Measurements from ENCODE around the gene BCL2. TPM values are rescaled to one million over a fixed set of nuclear protein-coding genes. Genes with fewer than 3 reads are reported as not detected.
"Not testable (repeated sequence)": the region's sequence is repeated elsewhere in the genome, so short reads cannot be mapped to it uniquely, and the experiment has no call there.

The BCL2 gene
- total RNA-seq, 1 donor from 2014 or later = 16.5 TPM

DNA sequence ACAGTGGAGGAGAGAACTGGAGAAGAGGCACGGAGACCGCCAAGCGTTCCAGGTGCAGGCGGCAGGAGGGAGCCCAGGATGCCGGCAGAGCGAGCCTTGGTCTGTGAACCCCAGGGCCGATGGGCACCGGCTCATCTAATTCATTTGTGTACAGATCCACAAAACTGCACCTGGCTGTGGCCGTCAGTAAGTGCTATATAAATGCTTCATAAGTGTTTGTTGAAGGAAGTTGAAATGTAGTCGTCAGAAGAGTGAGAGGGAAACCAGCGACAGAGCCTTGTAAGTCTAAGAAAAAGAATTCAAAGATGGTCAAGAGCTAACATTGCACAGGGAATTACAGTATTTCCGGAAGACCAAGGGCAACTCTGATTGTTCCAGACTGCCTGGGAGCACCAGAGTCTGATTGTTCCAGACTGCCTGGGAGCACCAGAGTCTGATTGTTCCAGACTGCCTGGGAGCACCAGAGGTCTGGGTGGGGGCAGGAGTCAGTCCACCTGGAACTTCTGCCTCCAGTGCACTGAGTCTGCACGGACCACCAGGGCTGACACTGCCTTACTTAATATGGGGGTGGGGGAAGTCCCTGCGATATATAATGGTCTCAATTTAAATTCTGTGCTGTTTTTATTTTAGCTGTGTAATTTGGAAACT, 112.3 kb downstream of the BCL2 start:
- H3K27me3 Mint-ChIP-seq = no peaks in the 10 kb centered on the region
- DNase-seq (ENCODE audit: extremely low spot score, unreplicated experiment) = no peak
- peaks cover 5% of the 10 kb centered on the region for H3K4me1 Mint-ChIP-seq (ENCODE audit: unreplicated experiment)
- H3K36me3 Mint-ChIP-seq = no peaks in the 10 kb centered on the region
- H3K9me3 Mint-ChIP-seq = no peaks in the 10 kb centered on the region
- TF ChIP-seq CTCF (conservative IDR thresholded peaks at IDR 0.05) = no peak
- no peak overlapping the region for H3K27ac Mint-ChIP-seq
- no peak overlapping the region for H3K4me3 Mint-ChIP-seq

DNA sequence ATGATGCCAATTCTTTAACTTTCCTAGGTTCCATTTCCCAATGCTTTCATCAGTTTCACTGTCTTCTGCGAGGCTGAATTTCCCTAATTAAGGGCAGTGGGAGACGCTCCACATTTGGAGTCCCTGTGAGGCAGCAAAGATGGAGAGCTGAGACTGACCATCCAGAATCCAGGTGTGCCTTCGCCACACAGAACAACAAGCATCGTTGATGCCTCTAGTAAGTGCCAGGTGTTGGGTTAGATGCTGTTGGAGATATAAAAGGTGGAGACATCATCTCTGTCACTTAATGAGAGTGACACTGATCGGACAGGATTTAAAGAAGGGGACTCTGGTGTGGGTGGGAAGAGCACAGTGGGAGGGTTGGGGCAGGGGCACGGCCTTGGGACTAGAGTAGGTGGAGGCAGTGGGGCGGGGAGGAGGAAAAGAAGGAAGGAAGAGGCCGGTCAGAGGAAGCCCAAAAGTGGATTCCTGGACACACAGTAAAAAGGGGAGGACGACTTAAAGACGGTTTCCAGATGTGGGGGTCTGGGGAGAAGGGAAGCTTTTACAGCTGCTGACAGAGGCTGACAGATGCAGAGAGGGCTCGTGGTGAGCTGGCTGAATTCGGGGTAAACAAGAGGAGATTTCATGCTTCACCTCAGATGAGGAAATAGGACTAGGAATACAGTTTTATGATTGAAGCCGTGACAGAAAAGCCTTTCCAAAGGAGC, 113.0 kb downstream of the BCL2 start:
- no peak overlapping the region for H3K27ac Mint-ChIP-seq
- no peak overlapping the region for H3K4me3 Mint-ChIP-seq
- no peaks in the 10 kb centered on the region for H3K27me3 Mint-ChIP-seq
- H3K36me3 Mint-ChIP-seq = no peaks in the 10 kb centered on the region
- H3K9me3 Mint-ChIP-seq = no peaks in the 10 kb centered on the region
- no peak for TF ChIP-seq CTCF (conservative IDR thresholded peaks at IDR 0.05)
- peaks cover 6% of the 10 kb centered on the region for H3K4me1 Mint-ChIP-seq (ENCODE audit: unreplicated experiment)
- DNase-seq (ENCODE audit: extremely low spot score, unreplicated experiment) = no peak

DNA sequence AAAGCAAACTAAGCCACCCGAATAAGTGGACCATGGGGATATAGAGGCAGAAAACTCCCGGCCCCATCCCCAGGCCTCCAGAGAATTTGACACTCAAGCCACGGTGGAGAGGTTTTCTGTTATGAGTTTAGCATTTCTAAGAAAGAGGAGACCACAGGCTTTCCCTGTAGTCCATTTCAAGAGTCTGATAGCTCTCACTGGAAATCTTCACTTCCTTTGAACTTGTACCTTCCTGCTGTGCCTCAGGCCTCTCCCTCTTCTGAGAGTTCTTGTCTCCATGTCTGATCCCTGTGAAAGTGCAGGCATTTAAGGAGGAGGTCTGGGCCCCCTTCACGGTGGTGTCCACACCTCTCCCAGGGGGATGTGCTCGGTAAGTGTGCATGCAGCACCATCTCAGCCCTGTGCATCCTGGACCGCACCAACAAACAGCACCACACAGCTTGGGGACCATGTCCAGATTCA, 113.7 kb downstream of the BCL2 start:
- Mint-ChIP-seq H3K27me3 (no peaks in the 10 kb centered on the region), H3K27ac (no peak overlapping the region), H3K4me3 (no peak overlapping the region), H3K36me3 (no peaks in the 10 kb centered on the region), H3K9me3 (no peaks in the 10 kb centered on the region), H3K4me1 (ENCODE audit: unreplicated experiment) (peaks cover 6% of the 10 kb centered on the region)
- no peak for DNase-seq (ENCODE audit: extremely low spot score, unreplicated experiment)
- no peak for TF ChIP-seq CTCF (conservative IDR thresholded peaks at IDR 0.05)

DNA sequence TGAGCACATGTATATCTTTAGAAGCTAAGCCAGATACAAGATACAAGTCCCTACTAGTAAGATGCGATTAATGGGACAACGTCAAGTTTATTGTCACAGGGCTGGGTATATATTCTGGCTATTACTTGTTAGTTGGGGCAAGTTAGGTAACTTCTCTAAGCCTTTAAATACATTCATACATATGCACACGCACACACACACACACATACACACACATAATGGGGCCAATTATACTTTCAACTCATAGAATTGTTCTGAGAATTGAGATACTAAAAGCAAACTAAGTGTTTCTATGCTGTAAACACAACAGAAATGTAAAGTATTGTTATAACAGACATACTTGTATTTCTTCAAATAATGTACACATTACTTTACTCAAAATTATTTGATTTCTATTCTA, 116.1 kb downstream of the BCL2 start:
- no peaks in the 10 kb centered on the region for H3K36me3 Mint-ChIP-seq
- H3K27me3 Mint-ChIP-seq = no peaks in the 10 kb centered on the region
- H3K4me1 Mint-ChIP-seq (ENCODE audit: unreplicated experiment) = peaks cover 6% of the 10 kb centered on the region
- H3K9me3 Mint-ChIP-seq = no peaks in the 10 kb centered on the region
- TF ChIP-seq CTCF (conservative IDR thresholded peaks at IDR 0.05) = no peak
- no peak for DNase-seq (ENCODE audit: extremely low spot score, unreplicated experiment)
- no peak overlapping the region for H3K4me3 Mint-ChIP-seq
- H3K27ac Mint-ChIP-seq = no peak overlapping the region

DNA sequence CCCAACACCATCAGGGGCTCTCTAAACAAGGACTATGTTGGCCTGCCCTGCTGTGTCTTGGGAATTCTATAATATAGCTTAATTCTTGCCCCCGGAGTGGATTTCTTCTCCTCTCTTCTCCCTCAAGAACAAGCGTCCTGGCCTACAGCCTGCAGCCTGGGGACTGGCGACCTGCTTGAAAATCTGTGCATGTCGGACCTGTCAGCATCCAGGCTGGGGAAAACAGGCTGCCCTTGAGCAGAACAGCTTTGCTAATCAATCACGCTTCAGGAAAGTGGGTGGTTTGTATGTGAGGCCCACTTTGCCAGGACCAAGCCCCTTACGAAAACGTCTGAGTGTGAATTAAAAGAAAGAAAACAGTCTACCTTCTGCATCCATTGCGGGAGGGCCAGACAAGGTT, 116.7 kb downstream of the BCL2 start:
- no peaks in the 10 kb centered on the region for H3K36me3 Mint-ChIP-seq
- no peak for TF ChIP-seq CTCF (conservative IDR thresholded peaks at IDR 0.05)
- H3K27ac Mint-ChIP-seq = no peak overlapping the region
- no peak overlapping the region for H3K4me3 Mint-ChIP-seq
- H3K9me3 Mint-ChIP-seq = no peaks in the 10 kb centered on the region
- no peak for DNase-seq (ENCODE audit: extremely low spot score, unreplicated experiment)
- no peaks in the 10 kb centered on the region for H3K27me3 Mint-ChIP-seq
- peaks cover 6% of the 10 kb centered on the region for H3K4me1 Mint-ChIP-seq (ENCODE audit: unreplicated experiment)

GRCh38 chr18:63201456-63201855, 118.1 kb downstream of the BCL2 start:
- H3K36me3 Mint-ChIP-seq; H3K9me3 Mint-ChIP-seq; H3K4me3 Mint-ChIP-seq; H3K4me1 Mint-ChIP-seq (ENCODE audit: unreplicated experiment); DNase-seq (ENCODE audit: extremely low spot score, unreplicated experiment); H3K27me3 Mint-ChIP-seq; H3K27ac Mint-ChIP-seq: not testable (repeated sequence)
